CD4-positive, alpha-beta T cell (primary cell): Measurements from ENCODE around the gene ACTN4. TPM values are rescaled to one million over a fixed set of nuclear protein-coding genes. Genes with fewer than 3 reads are reported as not detected.
"Not testable (repeated sequence)": the region's sequence is repeated elsewhere in the genome, so short reads cannot be mapped to it uniquely, and the experiment has no call there.

Experiments used
- ATAC-seq: fragments of 200-7000 bp; cut with Tn5 transposase; one replicate; pipeline ENCODE4 v1.10.0; 2022; ENCODE audit warnings: mild to moderate bottlenecking; ENCODE audit not compliant: poor library complexity
- CTCF ChIA-PET: fragments of 350-600 bp; sonication (Branson Sonifier 250); formaldehyde crosslinking; loops from one replicate; lab custom pipeline; 2021; ENCODE audit warnings: antibody characterized with exemption, inconsistent platforms; lab: Charles Lee
- POLR2A ChIA-PET: fragments of 350-600 bp; sonication (Branson Sonifier 250); formaldehyde crosslinking; loops from one replicate; lab custom pipeline; 2021; ENCODE audit warnings: antibody characterized with exemption, inconsistent platforms; lab: Charles Lee
- DNase-seq, 14 experiments: peaks; one replicate each; pipeline ENCODE4 v3.0.0-alpha.2; 2013 to 2020; ENCODE audit warnings: mixed read lengths in 2 of 14
- H3K27ac ChIP-seq, 2 donors: one replicate each; pipeline versions ENCODE4 v1.5.1 to v1.7.0; 2013; ENCODE audit warnings: low read length in 2 of 2, low read depth in 1 of 2, mild to moderate bottlenecking in 1 of 2
- H3K27me3 ChIP-seq, 2 experiments: 1 replicate in 1 of 2; 2 replicates in 1 of 2; pipeline versions ENCODE4 v1.6.1 to v1.7.0; 2013; ENCODE audit warnings: low read length in 2 of 2, control low read depth in 1 of 2, mild to moderate bottlenecking in 1 of 2, moderate library complexity in 1 of 2; ENCODE audit not compliant: insufficient read depth in 2 of 2, control insufficient read depth in 1 of 2
- H3K36me3 ChIP-seq: one replicate; pipeline ENCODE4 v1.6.1; 2013; ENCODE audit warnings: low read length, control low read depth; ENCODE audit not compliant: insufficient read depth
- H3K4me1 ChIP-seq: one replicate; pipeline ENCODE4 v1.6.1; 2013; ENCODE audit warnings: low read length, control low read depth; ENCODE audit not compliant: insufficient read depth
- H3K4me3 ChIP-seq: one replicate; pipeline ENCODE4 v1.5.1; 2013; ENCODE audit warnings: mild to moderate bottlenecking, low read length, moderate library complexity
- H3K9me3 ChIP-seq, 2 experiments: 1 replicate in 1 of 2; 2 replicates in 1 of 2; pipeline versions ENCODE4 v1.6.1 to v1.7.0; 2013; ENCODE audit warnings: low read length in 2 of 2, mild to moderate bottlenecking in 2 of 2, control low read depth in 1 of 2, moderate library complexity in 1 of 2; ENCODE audit not compliant: control insufficient read depth in 1 of 2, insufficient read depth in 1 of 2
- H3K27ac Mint-ChIP-seq: one replicate; pipeline ENCODE4 v1.8.0; 2020; ENCODE audit warnings: mixed read lengths
- H3K27me3 Mint-ChIP-seq: one replicate; pipeline ENCODE4 v1.8.0; 2021; ENCODE audit warnings: mixed read lengths
- H3K36me3 Mint-ChIP-seq: one replicate; pipeline ENCODE4 v1.8.0; 2021; ENCODE audit warnings: low read depth, mixed read lengths
- H3K4me1 Mint-ChIP-seq: one replicate; pipeline ENCODE4 v1.8.0; 2021; ENCODE audit warnings: low read depth, mixed read lengths
- H3K4me3 Mint-ChIP-seq: one replicate; pipeline ENCODE4 v1.8.0; 2020; ENCODE audit warnings: mild to moderate bottlenecking, mixed read lengths
- H3K9me3 Mint-ChIP-seq: one replicate; pipeline ENCODE4 v1.8.0; 2020; ENCODE audit warnings: mixed read lengths
- intact Hi-C, 2 experiments: fragments of 100-400 bp; cut with DNase I in 1 of 2; cut with micrococcal nuclease in 1 of 2; formaldehyde crosslinking; loops; one replicate each; pipeline versions ENCODE4 v1.15.1 to v1.9.0; 2023 to 2025; cut with DNase I, micrococcal nuclease
- total RNA-seq, 174 experiments: library from RNA in 2 of 174; stranded (reverse) in 2 of 174; gene quantifications; one replicate each; pipeline ENCODE4 v1.2.3 and lab custom pipeline; 2021 to 2026
- TF ChIP-seq, protein P1 (sequence below): fragments of 200-600 bp; IDR thresholded peaks from one replicate; pipeline ENCODE4 v1.8.0; 2022; ENCODE audit warnings: antibody characterized with exemption, mild to moderate bottlenecking

The ACTN4 gene
- total RNA-seq, 2 experiments from 2014 or later, result 70.3 to 84.0 TPM

DNA sequence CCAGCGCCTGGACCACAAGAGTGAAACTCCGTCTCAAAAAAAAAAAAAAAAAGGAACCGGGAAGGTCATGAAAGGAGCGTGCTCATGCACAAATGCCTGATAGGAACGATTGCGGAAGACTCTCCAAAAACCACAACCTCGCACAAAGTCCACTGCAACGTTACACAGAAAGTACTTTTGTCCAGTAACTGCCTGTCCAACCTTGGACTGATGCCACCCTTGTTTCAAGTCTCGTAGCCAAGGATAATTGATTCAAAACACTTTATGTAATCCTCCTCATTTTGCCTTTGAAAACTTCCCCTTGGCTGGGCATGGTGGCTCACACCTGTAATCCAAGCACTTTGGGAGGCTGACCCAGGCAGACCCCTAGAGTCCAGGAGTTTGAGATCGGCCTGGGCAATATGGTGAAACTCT is 112.1 kb downstream of the ACTN4 start:
- Histone ChIP-seq H3K27me3 (no peaks in the 10 kb centered on the region), H3K36me3 (no peaks in the 10 kb centered on the region), H3K4me1 (peaks cover 7% of the 10 kb centered on the region), H3K4me3 (no peak overlapping the region), H3K9me3 (peaks cover 0 to 8% of the 10 kb centered on the region in 2 experiments), H3K27ac (no peak overlapping the region)
- POLR2A ChIA-PET, result no interaction called here
- no peak for ATAC-seq
- Mint-ChIP-seq H3K36me3 (no peaks in the 10 kb centered on the region), H3K4me3 (no peak overlapping the region), H3K4me1 (no peaks in the 10 kb centered on the region), H3K9me3 (no peaks in the 10 kb centered on the region), H3K27me3 (no peaks in the 10 kb centered on the region), H3K27ac (no peak overlapping the region)
- no peak for DNase-seq
- intact Hi-C loops, result no loop called here
- CTCF ChIA-PET, result interaction anchor here (0.8 kb wide), 1 partner anchor 10 kb away, joined by 3 read pairs; no protein-coding TSS in a partner anchor
- TF ChIP-seq, protein P1, sequence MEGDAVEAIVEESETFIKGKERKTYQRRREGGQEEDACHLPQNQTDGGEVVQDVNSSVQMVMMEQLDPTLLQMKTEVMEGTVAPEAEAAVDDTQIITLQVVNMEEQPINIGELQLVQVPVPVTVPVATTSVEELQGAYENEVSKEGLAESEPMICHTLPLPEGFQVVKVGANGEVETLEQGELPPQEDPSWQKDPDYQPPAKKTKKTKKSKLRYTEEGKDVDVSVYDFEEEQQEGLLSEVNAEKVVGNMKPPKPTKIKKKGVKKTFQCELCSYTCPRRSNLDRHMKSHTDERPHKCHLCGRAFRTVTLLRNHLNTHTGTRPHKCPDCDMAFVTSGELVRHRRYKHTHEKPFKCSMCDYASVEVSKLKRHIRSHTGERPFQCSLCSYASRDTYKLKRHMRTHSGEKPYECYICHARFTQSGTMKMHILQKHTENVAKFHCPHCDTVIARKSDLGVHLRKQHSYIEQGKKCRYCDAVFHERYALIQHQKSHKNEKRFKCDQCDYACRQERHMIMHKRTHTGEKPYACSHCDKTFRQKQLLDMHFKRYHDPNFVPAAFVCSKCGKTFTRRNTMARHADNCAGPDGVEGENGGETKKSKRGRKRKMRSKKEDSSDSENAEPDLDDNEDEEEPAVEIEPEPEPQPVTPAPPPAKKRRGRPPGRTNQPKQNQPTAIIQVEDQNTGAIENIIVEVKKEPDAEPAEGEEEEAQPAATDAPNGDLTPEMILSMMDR, result no peak

DNA sequence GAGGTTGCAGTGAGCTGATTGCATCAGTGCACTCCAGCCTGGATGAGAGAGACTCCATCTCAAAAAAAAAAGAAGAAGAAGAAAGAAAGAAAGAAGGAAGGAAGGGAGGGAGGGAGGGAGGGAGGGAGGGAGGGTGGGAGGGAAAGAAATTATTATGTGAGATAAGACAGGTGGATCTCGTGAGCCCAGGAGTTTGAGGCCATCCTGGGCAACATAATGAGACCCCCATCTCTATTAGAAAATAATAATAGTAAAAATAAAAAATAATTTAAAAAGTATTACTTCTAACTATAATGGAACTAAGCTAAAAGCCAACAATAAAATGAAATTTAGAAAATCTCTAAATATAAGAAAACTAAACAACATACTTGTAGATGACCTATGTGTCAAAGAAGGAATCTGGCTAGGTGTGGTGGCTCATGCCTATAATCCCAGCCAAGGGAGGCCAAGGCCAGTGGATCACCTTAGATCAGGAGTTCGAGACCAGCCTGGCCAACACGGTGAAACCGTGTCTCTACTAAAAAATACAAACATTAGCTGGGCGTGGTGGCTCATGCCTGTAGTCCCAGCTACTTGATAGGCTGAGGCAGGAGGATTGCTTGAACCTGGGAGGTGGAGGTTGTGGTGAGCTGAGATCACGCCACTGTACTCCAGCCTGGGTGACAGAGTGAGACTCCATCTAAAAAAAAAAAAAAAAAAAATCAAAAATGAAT is 113.5 kb downstream of the ACTN4 start:
- H3K4me3 ChIP-seq, H3K36me3 ChIP-seq, H3K27me3 Mint-ChIP-seq, H3K4me3 Mint-ChIP-seq, ATAC-seq, H3K27ac Mint-ChIP-seq, H3K27ac ChIP-seq, H3K4me1 ChIP-seq, H3K4me1 Mint-ChIP-seq, H3K9me3 ChIP-seq, H3K27me3 ChIP-seq, intact Hi-C loops, H3K36me3 Mint-ChIP-seq, H3K9me3 Mint-ChIP-seq, DNase-seq: not testable (repeated sequence)
- POLR2A ChIA-PET, result interaction anchor here (1.6 kb wide), 1 partner anchor 9 kb away, joined by 7 read pairs; no protein-coding TSS in a partner anchor
- CTCF ChIA-PET, result interaction anchor here (1.5 kb wide), 1 partner anchor 170 kb away, joined by 4 read pairs; the partner anchor contains the start of genes MRPS12 and SARS2

DNA sequence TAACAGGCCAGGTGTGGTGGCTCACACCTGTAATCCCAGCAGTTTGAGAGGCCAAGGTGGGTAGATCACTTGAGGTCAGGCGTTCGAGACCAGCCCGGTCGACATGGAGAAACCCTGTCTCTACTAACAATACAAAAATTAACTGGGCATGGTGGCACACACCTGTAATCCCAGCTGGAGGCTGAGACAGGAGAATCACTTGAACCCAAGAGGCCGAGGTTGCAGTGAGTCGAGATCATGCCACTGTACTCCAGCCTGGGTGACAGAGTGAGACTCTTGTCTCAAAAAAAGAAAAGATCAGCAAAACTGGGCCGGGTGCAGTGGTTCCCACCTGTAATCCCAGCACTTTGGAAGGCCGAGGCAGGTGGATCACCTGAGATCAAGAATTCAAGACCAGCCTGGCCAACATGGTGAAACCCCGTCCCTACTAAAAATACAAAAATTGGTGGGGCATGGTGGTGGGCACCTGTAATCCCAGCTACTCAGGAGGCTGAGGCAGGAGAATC is 114.5 kb downstream of the ACTN4 start:
- ATAC-seq, H3K27ac Mint-ChIP-seq, DNase-seq, H3K4me1 Mint-ChIP-seq, H3K36me3 Mint-ChIP-seq, H3K9me3 ChIP-seq, H3K36me3 ChIP-seq, H3K4me3 ChIP-seq, H3K27me3 Mint-ChIP-seq, H3K27me3 ChIP-seq, H3K27ac ChIP-seq, H3K4me1 ChIP-seq, H3K9me3 Mint-ChIP-seq, H3K4me3 Mint-ChIP-seq: not testable (repeated sequence)
- POLR2A ChIA-PET, result interaction anchor here (1.6 kb wide), 1 partner anchor 8 kb away, joined by 7 read pairs; no protein-coding TSS in a partner anchor
- intact Hi-C loops, result loop anchor here in 1 of 2 experiments (1.0 kb wide), 1 partner anchor 22 kb away; no protein-coding TSS in a partner anchor
- CTCF ChIA-PET, result interaction anchor here (1.5 kb wide), 1 partner anchor 169 kb away, joined by 4 read pairs; the partner anchor contains the start of genes MRPS12 and SARS2

DNA sequence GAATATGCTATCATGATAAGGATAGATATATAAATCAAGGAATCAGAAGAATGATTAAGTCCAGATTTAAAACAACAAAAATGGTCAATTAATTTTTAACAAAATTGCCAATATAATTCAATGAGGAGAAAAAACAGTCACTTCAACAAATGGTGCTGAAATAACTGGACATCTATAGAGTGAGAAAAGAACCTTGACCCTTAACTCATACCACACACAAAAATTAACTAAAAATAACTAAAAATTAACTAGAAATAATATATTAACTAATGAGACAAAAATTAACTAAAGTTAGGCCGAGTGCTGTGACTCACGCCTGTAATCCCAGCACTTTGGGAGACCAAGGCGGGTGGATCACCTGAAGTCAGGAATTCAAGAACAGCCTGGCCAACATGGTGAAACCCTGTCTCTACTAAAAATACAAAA is 116.4 kb downstream of the ACTN4 start:
- ChIA-PET POLR2A (no interaction called here), CTCF (no interaction called here)
- H3K4me1 Mint-ChIP-seq, result no peaks in the 10 kb centered on the region
- no peak overlapping the region for H3K27ac ChIP-seq
- TF ChIP-seq, protein P1, result no peak
- ATAC-seq (no peak), DNase-seq (no peak)
- no peaks in the 10 kb centered on the region for H3K9me3 ChIP-seq
- no peak overlapping the region for H3K27ac Mint-ChIP-seq
- no peaks in the 10 kb centered on the region for H3K36me3 Mint-ChIP-seq
- intact Hi-C loops, result no loop called here
- no peaks in the 10 kb centered on the region for H3K9me3 Mint-ChIP-seq
- no peaks in the 10 kb centered on the region for H3K27me3 Mint-ChIP-seq
- peaks cover 7% of the 10 kb centered on the region for H3K4me1 ChIP-seq
- no peak overlapping the region for H3K4me3 Mint-ChIP-seq
- no peak overlapping the region for H3K4me3 ChIP-seq
- H3K27me3 ChIP-seq, result no peaks in the 10 kb centered on the region
- H3K36me3 ChIP-seq, result no peaks in the 10 kb centered on the region
